Cardiac fibroblast (primary cell): ENCODE measurements around the gene ADGRB2.
A peak's percentile ranks its signal among the peaks of the same experiment; 100 is the strongest.

Experiments used
- DNase-seq, 2 donors: peaks; one replicate each; pipeline versions ENCODE4 v3.0.0 to v3.0.0-alpha.2; 2010; ENCODE audit warnings: low read depth in 2 of 2
- H3K4me3 ChIP-seq, 2 donors: replicated peaks in 1 of 2; 1 replicate in 1 of 2; 2 replicates in 1 of 2; pipeline ENCODE4 v1.5.1; 2011; ENCODE audit warnings: low read depth in 2 of 2, low read length in 2 of 2, mild to moderate bottlenecking in 2 of 2, moderate library complexity in 1 of 2
- TF ChIP-seq, protein P1 (sequence below): IDR thresholded peaks from one replicate; pipeline ENCODE4 v1.5.1; 2011; ENCODE audit warnings: low read depth, mild to moderate bottlenecking, low read length, inconsistent platforms

The ADGRB2 gene

DNA sequence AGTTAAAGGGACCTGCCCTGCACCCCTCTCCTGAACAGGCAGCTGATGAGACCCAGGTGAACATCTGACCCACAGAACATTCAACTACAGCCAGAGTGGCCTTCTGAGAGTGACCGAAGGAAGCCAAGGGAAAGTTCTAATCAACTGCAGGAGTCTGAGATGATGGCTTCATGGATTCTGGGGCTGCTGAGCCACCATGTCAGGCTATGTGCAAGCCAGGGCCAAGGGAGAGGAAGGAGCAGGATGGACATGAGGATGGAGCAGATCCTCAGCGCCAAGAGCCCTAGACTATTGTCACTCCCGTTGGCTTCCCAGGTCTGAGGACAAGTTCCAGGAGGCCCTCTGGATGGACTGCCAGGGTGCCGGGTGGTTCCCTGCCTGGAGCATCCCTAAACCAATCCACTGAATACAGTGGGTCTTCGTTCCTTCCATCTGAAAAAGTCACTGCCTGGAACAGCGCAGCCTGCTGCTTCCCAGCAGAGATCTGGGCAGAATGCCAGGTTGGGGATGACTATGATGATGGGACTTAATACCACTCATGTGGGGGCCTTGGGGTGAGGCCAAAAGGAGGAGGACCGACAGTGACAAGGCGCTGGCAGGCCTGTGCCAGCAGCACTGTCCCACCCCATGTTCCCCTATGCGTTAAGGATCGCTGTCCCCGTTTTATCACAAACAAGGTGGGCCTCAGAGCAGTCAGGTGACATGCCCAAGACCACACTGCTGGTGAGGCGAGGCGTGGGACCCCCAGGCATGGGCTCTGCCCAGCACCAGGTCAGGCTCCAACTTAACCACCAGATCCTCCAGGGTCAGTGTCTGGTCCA lies 31.9 kb upstream of the ADGRB2 start:
- TF ChIP-seq, protein P1, sequence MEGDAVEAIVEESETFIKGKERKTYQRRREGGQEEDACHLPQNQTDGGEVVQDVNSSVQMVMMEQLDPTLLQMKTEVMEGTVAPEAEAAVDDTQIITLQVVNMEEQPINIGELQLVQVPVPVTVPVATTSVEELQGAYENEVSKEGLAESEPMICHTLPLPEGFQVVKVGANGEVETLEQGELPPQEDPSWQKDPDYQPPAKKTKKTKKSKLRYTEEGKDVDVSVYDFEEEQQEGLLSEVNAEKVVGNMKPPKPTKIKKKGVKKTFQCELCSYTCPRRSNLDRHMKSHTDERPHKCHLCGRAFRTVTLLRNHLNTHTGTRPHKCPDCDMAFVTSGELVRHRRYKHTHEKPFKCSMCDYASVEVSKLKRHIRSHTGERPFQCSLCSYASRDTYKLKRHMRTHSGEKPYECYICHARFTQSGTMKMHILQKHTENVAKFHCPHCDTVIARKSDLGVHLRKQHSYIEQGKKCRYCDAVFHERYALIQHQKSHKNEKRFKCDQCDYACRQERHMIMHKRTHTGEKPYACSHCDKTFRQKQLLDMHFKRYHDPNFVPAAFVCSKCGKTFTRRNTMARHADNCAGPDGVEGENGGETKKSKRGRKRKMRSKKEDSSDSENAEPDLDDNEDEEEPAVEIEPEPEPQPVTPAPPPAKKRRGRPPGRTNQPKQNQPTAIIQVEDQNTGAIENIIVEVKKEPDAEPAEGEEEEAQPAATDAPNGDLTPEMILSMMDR: peak; percentile 15
- H3K4me3 ChIP-seq: no peak overlapping the region
- DNase-seq: peak; percentile 81 to 88

DNA sequence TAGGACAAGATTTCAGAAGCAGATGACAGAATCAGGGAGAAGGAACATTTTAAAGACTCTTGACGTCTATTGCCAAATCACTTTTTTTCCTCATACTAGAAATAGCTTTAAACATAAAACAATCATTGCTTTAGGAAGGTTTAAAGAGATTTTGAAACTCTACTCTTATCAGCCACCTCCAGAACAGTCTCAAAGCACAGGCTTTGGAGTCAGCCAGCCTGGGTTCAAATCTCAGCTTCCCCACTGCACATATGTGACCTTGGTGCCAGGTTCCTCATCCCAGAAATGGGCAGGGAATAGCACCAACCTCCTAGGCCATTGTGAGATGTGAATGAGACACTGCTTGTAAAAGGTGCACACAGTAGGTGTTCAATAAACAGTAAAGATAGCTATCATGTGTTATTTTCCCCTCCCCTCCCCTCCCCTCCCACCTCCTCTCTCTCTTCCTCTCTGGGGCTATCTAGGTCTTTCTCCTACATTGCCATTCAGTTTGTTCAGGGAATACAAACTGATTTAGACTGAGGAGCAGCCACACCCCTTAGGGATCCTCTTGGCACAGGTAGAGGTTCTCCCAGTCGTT lies 31.0 kb upstream of the ADGRB2 start:
- TF ChIP-seq, protein P1: no peak
- DNase-seq: no peak
- no peak overlapping the region for H3K4me3 ChIP-seq

DNA sequence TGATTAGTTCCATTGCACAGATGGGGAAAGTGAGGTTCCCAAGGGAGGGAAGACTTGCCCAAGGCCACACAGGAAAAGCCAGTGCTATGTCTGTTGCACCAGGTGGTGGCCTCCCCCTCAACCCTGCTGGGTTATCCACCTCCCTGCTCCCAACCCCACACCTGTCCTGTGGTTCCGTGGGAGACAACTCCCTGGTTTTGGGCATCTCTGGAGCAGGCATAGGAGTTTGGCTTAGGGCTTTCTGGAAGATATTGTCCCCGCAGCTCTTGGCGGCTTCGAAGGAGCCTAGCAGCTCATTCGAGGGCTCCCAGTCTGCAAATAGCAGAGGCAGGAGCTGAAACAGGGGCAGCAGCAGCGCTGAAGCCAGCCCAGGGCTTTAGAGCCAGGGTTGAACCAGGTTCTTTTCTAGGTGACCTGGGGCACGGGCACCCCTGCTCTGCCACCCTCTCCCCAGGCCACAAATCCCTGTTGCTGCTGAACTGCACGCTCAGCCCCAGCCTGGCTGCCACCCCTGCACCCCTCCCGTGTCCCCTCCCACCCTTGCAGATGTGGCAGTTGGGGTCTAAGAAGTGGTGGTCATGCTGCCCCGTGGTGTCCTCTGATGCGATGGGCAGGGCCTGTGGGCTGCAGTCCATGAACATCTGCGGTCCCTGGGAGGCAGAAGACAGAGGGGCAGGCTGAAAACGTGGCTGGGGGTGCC lies 29.6 kb upstream of the ADGRB2 start:
- H3K4me3 ChIP-seq: no peak overlapping the region
- DNase-seq: no peak

DNA sequence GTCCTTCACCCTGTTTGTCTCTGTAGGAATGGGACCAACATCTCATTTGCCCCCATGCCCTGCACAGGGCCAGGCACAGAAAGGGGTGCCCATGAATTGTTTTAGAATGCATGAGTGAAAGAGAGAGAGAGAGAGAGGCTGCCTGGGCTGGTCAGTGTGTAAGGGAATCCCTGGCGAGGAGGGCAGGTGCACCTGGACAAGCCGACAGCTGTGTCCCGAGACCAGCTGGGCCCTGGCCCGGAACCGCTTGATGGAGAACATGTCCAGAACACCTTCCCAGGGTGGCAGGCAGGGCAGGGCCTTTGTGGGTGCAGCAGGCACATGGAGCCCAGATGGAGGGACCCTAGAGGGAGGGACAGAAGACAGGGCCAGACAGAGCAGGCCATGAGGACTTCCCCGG lies 28.9 kb upstream of the ADGRB2 start:
- no peak overlapping the region for H3K4me3 ChIP-seq
- no peak for DNase-seq
- TF ChIP-seq, protein P1: no peak

More for the DNA sequence above, 29.6 kb upstream of the ADGRB2 start:
- TF ChIP-seq, protein P1: no peak

DNA sequence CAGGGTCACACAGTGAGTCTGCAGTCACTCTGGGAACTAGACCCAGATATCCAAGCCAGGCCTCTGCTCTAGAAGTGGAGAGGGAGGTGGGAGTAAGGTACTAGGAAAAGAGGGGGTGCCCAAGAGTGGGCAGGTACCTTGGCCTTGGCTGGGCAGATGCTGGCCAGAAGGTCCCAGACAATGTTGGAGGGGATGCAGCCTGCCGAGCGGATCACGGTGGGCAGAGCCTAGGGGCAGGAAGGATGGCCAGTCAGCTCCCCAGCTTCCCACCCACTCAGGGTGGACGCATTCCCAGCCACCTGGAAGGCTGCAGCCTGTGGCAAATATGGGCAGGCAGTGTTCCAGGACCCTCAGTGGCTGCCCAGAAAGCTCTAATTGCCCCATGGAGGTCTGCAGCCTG lies 28.4 kb upstream of the ADGRB2 start:
- TF ChIP-seq, protein P1: no peak
- no peak for DNase-seq
- no peak overlapping the region for H3K4me3 ChIP-seq

DNA sequence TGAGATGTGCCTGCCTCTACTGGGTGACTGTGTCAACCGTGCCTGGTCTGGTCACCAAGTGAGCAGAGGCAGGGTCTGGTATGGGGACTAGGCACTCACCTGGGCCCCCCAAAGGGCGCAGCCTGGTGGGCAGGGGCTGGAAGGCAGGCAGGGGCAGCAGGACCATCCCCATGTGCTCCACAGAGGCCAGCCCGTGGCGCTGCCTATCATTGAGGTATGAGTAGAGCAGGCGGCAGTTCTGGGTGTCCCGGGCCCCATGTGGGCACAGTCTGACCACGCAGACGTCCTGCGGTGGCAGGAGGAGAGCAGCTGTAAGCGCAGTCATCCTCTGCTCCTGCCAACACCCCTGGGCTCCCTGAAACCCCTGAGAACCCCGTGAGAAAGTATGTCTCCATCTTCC lies 28.0 kb upstream of the ADGRB2 start:
- H3K4me3 ChIP-seq: no peak overlapping the region
- no peak for DNase-seq
- TF ChIP-seq, protein P1: no peak
